NT2/D1 (cell line): ENCODE measurements around the gene UNC5B.

Source experiments
- SUZ12 ChIP-seq: IDR thresholded peaks from 2 replicates; pipeline ENCODE4 v1.6.1; 2011; ENCODE audit not compliant: insufficient read length, insufficient read depth; ENCODE audit errors: extremely low read depth
- YY1 ChIP-seq: IDR thresholded peaks from 2 replicates; pipeline ENCODE4 v1.6.1; 2011; ENCODE audit not compliant: insufficient read length, insufficient read depth
- ZNF274 ChIP-seq: IDR thresholded peaks from 2 replicates; pipeline ENCODE4 v1.6.1; 2011; ENCODE audit warnings: mild to moderate bottlenecking, low read depth, low read length

- no peak for TF ChIP-seq YY1
- no peak for TF ChIP-seq ZNF274
- TF ChIP-seq SUZ12 = no peak
Observed at GRCh38 chr10:71302451-71302850, 90.1 kb downstream of the UNC5B start.
